GM18498 (cell line): ENCODE measurements around the gene CERS5.

Experiments
- ATAC-seq: cut with Tn5 transposase; IDR thresholded peaks from one replicate; pipeline ENCODE4 v1.9.1; 2021; ENCODE audit warnings: mild to moderate bottlenecking, moderate library complexity; ENCODE audit not compliant: unreplicated experiment

CERS5 gene

GRCh38 chr12:50132505-50133135 lies 34.5 kb downstream of the CERS5 start:
- ATAC-seq, result no peak

GRCh38 chr12:50129290-50129689 lies 37.9 kb downstream of the CERS5 start:
- ATAC-seq, result no peak

- ATAC-seq, result no peak
Observed at GRCh38 chr12:50127546-50127945, 39.6 kb downstream of the CERS5 start.

- ATAC-seq, result no peak
Observed at GRCh38 chr12:50123203-50123602, 44.0 kb downstream of the CERS5 start.

GRCh38 chr12:50121641-50122040 lies 45.5 kb downstream of the CERS5 start:
- no peak for ATAC-seq

GRCh38 chr12:50120953-50121352 lies 46.2 kb downstream of the CERS5 start:
- ATAC-seq, result no peak

- ATAC-seq, result no peak
Observed at GRCh38 chr12:50120521-50120920, 46.6 kb downstream of the CERS5 start.

- ATAC-seq, result no peak
Observed at GRCh38 chr12:50119387-50119786, 47.8 kb downstream of the CERS5 start.

- ATAC-seq, result no peak
Observed at GRCh38 chr12:50117057-50117622, 50.0 kb downstream of the CERS5 start.

- ATAC-seq, result no peak
Observed at GRCh38 chr12:50112456-50113218, 54.5 kb downstream of the CERS5 start.

- ATAC-seq, result peak; percentile 82
Observed at GRCh38 chr12:50111693-50112455, 55.3 kb downstream of the CERS5 start, which contains the start of gene COX14. Gene COX14, plus strand, starts transcription at chr12:50112236. Its CDS starts 7,808 bp downstream, at chr12:50120044.

- ATAC-seq, result peak; percentile 4
Observed at GRCh38 chr12:50111395-50111692, 55.8 kb downstream of the CERS5 start.

- no peak for ATAC-seq
Observed at GRCh38 chr12:50110762-50111351, 56.3 kb downstream of the CERS5 start.

- ATAC-seq, result no peak
Observed at GRCh38 chr12:50110127-50110761, 56.9 kb downstream of the CERS5 start.

GRCh38 chr12:50109319-50109718 lies 57.9 kb downstream of the CERS5 start:
- ATAC-seq, result no peak

GRCh38 chr12:50107416-50108268 lies 59.5 kb downstream of the CERS5 start:
- no peak for ATAC-seq

- no peak for ATAC-seq
Observed at GRCh38 chr12:50106907-50107306, 60.3 kb downstream of the CERS5 start.

GRCh38 chr12:50105913-50106450 lies 61.2 kb downstream of the CERS5 start:
- no peak for ATAC-seq
